HG03196 (cell line): ENCODE measurements around the gene CDKN1B.

Experiments
- ATAC-seq: cut with Tn5 transposase; IDR thresholded peaks from one replicate; pipeline ENCODE4 v1.9.1; 2021; ENCODE audit not compliant: unreplicated experiment

The CDKN1B gene

DNA sequence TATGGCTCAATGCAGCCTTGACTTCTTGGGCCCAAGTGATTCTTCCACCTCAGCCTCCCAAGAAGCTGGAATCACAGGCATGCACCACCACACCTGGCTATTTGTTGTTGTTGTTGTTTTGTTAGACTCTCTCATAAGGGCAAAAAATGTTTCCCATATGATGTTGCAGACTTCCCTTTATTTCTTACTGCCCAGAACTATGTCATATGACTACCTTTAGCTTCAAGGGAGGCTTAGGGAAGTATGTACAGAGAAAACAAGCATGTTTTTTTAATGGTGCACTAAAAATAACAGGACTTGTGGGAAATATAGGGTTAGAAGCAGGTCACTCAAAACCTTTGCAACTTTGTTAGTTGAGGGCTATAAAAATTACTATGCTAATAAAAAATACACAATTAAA is 16.9 kb upstream of the CDKN1B start:
- ATAC-seq = no peak

DNA sequence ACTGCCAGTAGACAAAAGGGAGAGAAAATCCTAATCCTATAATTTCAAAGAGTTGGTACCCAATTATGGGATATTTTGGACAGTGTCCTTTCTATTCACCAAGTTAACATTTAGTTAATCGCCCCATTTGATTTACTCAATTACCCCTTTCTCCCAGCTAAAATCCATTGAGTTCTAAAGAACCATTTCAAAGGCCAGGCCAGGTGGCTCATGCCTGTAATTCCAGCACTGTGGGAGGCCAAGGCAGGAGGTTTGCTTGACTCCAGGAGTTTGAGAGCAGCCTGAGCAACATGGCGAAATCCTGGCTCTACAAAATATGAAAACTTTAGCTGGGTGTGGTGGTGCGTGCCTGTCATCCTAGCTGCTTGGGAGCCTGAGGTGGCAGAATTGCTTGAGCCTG is 15.7 kb upstream of the CDKN1B start:
- ATAC-seq = no peak

DNA sequence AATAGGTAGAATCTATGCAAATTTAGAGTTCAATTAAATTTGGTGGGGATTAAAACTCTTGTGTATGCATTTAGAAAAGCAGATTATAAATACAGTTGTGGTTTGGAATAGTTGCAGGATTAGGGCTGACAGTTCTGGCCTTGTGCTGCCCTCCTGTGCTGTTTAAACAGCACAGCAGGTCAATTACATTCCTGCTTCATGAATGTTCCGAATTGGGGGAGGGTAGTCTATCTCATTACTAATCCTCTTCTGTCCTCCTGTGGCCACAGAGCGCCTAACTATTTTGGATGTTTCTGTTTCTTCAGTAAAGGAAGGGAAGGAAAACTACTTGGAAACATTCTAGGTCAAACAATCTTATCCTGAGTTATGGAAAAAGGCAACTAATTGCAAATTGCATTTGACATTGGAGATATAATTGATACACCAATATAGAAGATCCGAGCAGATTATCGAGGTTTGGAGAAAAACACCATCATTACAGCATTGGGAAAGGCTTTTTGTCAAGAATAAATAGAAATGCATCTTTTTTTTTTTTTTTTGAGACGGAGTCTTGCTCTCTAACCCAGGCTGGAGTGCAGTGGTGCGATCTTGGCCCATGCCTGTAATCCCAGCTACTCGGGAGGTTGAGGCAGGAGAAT is 12.5 kb upstream of the CDKN1B start:
- ATAC-seq = peak; percentile 74

DNA sequence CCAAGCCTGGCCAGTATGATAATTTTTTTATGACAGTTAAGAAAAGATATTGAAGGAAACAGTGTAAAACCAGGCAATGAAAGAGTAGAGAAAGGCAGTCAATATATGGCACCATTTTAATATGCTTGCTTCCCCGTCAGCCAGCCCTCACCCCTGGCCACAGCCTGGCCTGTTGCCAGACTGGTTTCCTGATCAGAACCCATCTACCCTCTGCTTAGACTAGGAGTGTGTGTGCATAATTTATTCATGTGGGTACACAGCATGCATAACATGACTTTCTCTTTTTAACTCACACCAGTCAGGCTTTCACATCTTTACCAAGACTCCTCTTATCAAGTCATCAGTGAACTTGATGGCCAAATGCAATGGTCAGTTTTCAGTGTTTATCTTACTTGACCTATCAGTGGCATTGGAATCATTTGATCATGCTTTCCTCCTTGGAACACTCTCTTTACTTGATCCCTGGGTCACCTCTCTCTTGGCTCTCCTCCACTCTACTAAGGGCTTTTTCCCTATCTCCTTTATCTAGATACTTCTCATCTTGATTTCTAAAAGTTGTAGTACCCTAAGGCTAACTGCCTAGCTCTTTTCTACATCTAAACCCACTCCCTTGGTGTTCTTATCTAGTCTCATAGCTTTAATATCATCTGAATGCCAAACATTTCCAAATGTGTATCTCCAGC is 11.2 kb upstream of the CDKN1B start:
- ATAC-seq = no peak

DNA sequence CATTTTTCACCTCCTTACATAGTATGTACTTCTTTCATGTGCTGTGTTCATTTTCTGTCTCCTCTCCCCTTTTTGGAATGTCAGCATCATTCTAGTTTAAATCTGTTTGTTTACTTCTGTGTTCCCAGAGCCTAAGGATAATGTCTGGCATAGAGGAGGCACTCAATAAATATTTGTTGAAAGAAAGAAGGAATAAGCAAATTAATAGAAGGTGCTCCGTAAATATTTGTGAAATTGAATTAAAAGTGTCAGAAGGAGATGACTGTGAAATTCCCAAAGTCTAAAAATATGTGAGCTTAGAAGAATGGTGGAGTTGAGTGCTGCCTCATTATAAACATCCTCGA is 3.3 kb upstream of the CDKN1B start:
- ATAC-seq = no peak

DNA sequence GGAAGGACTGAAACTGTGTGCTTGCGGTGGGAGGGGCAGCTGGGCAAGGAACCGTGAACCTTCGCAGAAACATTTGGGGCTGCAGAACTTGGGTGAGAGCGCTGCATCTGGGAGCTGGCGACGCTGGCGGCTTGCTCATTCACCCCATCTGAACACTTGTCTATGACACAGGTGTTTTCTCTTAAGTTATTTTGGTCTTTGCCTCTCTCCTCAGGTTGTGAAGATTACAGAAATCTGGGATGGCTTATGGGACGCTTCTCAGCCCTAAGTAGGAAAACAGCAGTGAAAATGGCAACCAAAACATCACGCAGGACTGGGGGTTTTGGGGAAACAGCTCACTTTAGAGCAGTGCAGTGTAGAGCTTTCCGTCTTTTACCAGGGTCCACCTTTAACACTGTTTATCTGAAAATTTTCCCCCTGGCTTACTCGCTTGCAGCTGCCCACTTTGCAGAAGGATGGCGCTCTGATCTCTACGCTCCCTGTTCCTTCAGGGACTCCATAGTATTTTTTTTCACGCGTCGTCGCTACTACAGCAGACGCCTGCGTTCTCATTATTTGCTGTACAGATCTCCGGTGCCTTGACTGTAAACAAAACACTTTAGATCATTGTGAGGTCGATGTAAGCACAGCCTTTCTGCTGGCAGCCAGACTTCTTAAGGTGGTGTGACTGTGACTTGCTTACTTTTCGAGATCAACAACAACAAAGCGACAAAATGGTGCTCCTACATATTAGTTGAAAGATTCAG is 2.7 kb upstream of the CDKN1B start:
- ATAC-seq = peak; percentile 27

GRCh38 chr12:12715128-12715458 is 2.1 kb upstream of the CDKN1B start:
- ATAC-seq = no peak

- ATAC-seq = peak; percentile 30
These were observed 1.6 kb upstream of the CDKN1B start for GRCh38 chr12:12715459-12716150.

GRCh38 chr12:12716151-12716792 is 896 bp upstream of the CDKN1B start:
- ATAC-seq = no peak

DNA sequence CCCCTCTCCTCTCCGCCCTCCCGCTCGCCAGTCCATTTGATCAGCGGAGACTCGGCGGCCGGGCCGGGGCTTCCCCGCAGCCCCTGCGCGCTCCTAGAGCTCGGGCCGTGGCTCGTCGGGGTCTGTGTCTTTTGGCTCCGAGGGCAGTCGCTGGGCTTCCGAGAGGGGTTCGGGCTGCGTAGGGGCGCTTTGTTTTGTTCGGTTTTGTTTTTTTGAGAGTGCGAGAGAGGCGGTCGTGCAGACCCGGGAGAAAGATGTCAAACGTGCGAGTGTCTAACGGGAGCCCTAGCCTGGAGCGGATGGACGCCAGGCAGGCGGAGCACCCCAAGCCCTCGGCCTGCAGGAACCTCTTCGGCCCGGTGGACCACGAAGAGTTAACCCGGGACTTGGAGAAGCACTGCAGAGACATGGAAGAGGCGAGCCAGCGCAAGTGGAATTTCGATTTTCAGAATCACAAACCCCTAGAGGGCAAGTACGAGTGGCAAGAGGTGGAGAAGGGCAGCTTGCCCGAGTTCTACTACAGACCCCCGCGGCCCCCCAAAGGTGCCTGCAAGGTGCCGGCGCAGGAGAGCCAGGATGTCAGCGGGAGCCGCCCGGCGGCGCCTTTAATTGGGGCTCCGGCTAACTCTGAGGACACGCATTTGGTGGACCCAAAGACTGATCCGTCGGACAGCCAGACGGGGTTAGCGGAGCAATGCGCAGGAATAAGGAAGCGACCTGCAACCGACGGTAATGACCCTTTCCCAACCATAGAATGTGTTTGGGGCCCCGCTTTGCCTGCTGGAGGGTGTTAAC is 615 bp downstream of the CDKN1B start:
- peak; percentile 6 for ATAC-seq

GRCh38 chr12:12718381-12718759 is 1.2 kb downstream of the CDKN1B start:
- no peak for ATAC-seq

DNA sequence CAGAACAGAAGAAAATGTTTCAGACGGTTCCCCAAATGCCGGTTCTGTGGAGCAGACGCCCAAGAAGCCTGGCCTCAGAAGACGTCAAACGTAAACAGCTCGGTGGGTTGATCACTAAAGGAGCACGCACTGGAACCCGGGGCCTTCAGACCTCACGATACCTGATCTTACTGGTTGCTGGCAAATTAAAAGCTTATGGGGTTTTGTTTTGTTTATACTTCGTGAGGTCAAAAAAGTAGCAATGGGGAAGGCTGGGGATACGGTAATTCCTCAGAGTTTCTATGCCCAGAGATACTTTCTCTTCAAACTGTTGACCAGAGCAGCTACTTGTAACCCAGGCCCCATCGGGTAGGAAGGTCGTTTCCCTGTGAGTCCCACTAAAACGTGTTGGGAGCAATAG is 1.7 kb downstream of the CDKN1B start:
- no peak for ATAC-seq

DNA sequence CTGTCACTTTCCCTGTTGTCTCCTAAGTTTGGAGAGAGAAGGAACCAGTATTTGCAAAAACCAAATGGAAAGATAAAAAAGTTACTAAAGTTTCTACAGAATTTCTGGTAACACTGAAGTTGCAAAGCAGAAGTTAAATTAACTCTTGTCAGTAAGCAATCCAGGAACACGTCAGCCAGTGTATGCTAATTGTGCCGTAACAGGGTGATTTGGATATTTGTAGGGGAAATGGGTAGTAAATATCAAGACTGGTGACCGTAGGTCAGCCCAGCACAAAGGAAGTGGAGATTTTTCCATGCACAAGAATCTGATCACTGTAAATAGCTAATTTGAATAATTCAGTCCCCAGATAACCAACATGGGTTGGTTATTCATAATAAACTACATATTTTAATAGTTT is 2.3 kb downstream of the CDKN1B start:
- no peak for ATAC-seq

GRCh38 chr12:12720052-12720451 is 2.9 kb downstream of the CDKN1B start:
- no peak for ATAC-seq

GRCh38 chr12:12720672-12721161 is 3.5 kb downstream of the CDKN1B start:
- no peak for ATAC-seq

DNA sequence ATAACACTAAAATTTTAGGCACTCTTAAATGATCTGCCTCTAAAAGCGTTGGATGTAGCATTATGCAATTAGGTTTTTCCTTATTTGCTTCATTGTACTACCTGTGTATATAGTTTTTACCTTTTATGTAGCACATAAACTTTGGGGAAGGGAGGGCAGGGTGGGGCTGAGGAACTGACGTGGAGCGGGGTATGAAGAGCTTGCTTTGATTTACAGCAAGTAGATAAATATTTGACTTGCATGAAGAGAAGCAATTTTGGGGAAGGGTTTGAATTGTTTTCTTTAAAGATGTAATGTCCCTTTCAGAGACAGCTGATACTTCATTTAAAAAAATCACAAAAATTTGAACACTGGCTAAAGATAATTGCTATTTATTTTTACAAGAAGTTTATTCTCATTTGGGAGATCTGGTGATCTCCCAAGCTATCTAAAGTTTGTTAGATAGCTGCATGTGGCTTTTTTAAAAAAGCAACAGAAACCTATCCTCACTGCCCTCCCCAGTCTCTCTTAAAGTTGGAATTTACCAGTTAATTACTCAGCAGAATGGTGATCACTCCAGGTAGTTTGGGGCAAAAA is 4.1 kb downstream of the CDKN1B start:
- no peak for ATAC-seq

DNA sequence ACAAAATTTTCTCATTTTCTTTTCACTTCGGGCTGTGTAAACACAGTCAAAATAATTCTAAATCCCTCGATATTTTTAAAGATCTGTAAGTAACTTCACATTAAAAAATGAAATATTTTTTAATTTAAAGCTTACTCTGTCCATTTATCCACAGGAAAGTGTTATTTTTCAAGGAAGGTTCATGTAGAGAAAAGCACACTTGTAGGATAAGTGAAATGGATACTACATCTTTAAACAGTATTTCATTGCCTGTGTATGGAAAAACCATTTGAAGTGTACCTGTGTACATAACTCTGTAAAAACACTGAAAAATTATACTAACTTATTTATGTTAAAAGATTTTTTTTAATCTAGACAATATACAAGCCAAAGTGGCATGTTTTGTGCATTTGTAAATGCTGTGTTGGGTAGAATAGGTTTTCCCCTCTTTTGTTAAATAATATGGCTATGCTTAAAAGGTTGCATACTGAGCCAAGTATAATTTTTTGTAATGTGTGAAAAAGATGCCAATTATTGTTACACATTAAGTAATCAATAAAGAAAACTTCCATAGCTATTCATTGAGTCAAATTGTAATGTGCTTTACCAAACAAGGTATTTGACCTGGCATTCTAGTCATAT is 4.8 kb downstream of the CDKN1B start:
- ATAC-seq = no peak

DNA sequence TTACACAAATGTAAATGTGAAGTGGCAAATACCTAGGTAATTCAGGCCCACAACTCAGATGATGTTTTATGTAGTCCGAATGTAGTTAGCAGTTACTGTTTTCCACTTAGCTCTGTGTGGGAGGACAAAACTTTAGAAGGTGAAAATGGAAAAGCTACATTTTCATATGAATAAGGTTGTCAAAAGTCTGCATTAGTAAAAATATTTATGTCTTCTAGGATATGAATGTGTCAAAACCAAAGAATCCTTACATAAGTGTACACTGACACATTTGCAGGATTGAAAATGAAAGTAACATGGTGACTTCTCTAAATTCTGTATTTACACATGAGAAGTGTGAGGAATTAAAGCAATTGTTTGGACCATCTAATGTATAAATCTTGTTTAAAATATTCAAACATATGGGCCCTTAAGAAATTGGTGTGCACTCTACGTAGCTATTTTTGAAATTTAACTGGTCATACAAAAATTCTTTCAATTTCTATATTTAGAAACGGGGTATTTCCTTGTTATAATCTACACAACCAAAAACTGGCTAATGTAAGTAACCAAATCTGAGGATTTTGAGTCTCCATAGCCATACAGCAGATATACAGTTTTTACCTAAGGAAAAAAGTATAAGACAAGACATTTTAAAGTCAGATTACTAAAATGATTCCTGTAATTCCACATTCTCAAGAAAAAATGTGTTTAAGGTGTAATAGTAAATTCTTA is 5.4 kb downstream of the CDKN1B start:
- no peak for ATAC-seq

GRCh38 chr12:12723149-12723680 is 6.0 kb downstream of the CDKN1B start:
- ATAC-seq = no peak
